H1 (cell line): Measurements from ENCODE around the gene GZMM. TPM values are rescaled to one million over a fixed set of nuclear protein-coding genes. Genes with fewer than 3 reads are reported as not detected.
A peak's percentile ranks its signal among the peaks of the same experiment; 100 is the strongest.

Source experiments
- CTCF ChIA-PET: fragments of 300-600 bp; sonication (Branson Sonifier 250); formaldehyde crosslinking; loops from one replicate; lab custom pipeline; 2021; ENCODE audit not compliant: partially characterized antibody; lab: Charles Lee
- POLR2A ChIA-PET: fragments of 300-600 bp; sonication (Branson Sonifier 250); formaldehyde crosslinking; loops from one replicate; lab custom pipeline; 2021; ENCODE audit warnings: inconsistent platforms; ENCODE audit not compliant: partially characterized antibody; lab: Charles Lee
- DNase-seq, 2 experiments: peaks; one replicate each; pipeline versions ENCODE4 v3.0.0 to v3.0.0-alpha.2; 2010 to 2022; ENCODE audit warnings: low spot score in 2 of 2, low read depth in 1 of 2, mixed read lengths in 1 of 2
- FAIRE-seq: peaks from 2 replicates; lab custom pipeline; 2011; peaks lifted over from hg19 to GRCh38; lab: Jason Lieb, UNC
- H2AFZ ChIP-seq: 2 replicates; pipeline ENCODE4 v1.8.1; 2012; ENCODE audit warnings: low read length, inconsistent platforms
- H2AK5ac ChIP-seq: 2 replicates; pipeline ENCODE4 v1.6.1; 2013; ENCODE audit warnings: low read depth, low read length
- H2BK120ac ChIP-seq: replicated peaks from 2 replicates; pipeline ENCODE3; 2013; ENCODE audit warnings: low read depth, low read length, inconsistent platforms
- H2BK12ac ChIP-seq: 2 replicates; pipeline ENCODE4 v1.6.1; 2013; ENCODE audit warnings: low read depth, low read length
- H2BK15ac ChIP-seq: 2 replicates; pipeline ENCODE4 v1.6.1; 2013; ENCODE audit warnings: low read length
- H2BK20ac ChIP-seq: 2 replicates; pipeline ENCODE4 v1.6.1; 2013; ENCODE audit warnings: low read length
- H2BK5ac ChIP-seq: 2 replicates; pipeline ENCODE4 v1.6.1; 2013; ENCODE audit warnings: low read depth, low read length
- H3K14ac ChIP-seq: 2 replicates; pipeline ENCODE4 v1.6.1; 2013; ENCODE audit warnings: inconsistent platforms; ENCODE audit not compliant: insufficient read length
- H3K18ac ChIP-seq: 2 replicates; pipeline ENCODE4 v1.6.1; 2013; ENCODE audit warnings: low read length; ENCODE audit errors: extremely low read depth
- H3K23ac ChIP-seq: 2 replicates; pipeline ENCODE4 v1.6.1; 2013; ENCODE audit warnings: inconsistent platforms; ENCODE audit not compliant: insufficient read length
- H3K23me2 ChIP-seq: 2 replicates; pipeline ENCODE4 v1.6.1; 2013; ENCODE audit warnings: low read depth, low read length
- H3K27ac ChIP-seq: 2 replicates; pipeline ENCODE4 v1.6.1; 2011; ENCODE audit warnings: low read depth, low read length, inconsistent platforms
- H3K27me3 ChIP-seq, 4 experiments: replicated peaks in 1 of 4; 1 replicate in 1 of 4; 2 replicates in 3 of 4; pipeline versions ENCODE4 v1.6.1 to v1.8.1; 2011 to 2013; ENCODE audit warnings: low read length in 3 of 4, mild to moderate bottlenecking in 3 of 4, inconsistent platforms in 2 of 4, mixed read lengths in 2 of 4, moderate library complexity in 1 of 4; ENCODE audit not compliant: control insufficient read depth in 3 of 4, insufficient read depth in 3 of 4; ENCODE audit errors: extremely low read depth in 1 of 4
- H3K36me3 ChIP-seq, 4 experiments: 2 replicates each; pipeline versions ENCODE4 v1.6.1 to v1.8.1; 2011 to 2013; ENCODE audit warnings: mild to moderate bottlenecking in 4 of 4, low read length in 3 of 4, moderate library complexity in 2 of 4, control low read depth in 1 of 4, inconsistent platforms in 1 of 4; ENCODE audit not compliant: insufficient read depth in 4 of 4, control insufficient read depth in 2 of 4
- H3K4ac ChIP-seq: replicated peaks from 2 replicates; pipeline ENCODE3; 2013; ENCODE audit warnings: low read length, low read depth, mixed read lengths, inconsistent platforms; ENCODE audit not compliant: insufficient read length
- H3K4me1 ChIP-seq, 4 experiments: replicated peaks in 1 of 4; 1 replicate in 1 of 4; 2 replicates in 3 of 4; pipeline versions ENCODE4 v1.6.1 to v1.8.1; 2011 to 2013; ENCODE audit warnings: low read length in 3 of 4, inconsistent platforms in 2 of 4, mixed read lengths in 1 of 4; ENCODE audit not compliant: insufficient read depth in 4 of 4, control insufficient read depth in 3 of 4
- H3K4me2 ChIP-seq, 2 experiments: 2 replicates each; pipeline versions ENCODE4 v1.6.1 to v1.8.1; 2011 to 2013; ENCODE audit warnings: low read depth in 2 of 2, low read length in 2 of 2, control low read depth in 1 of 2, inconsistent platforms in 1 of 2, mild to moderate bottlenecking in 1 of 2; ENCODE audit not compliant: insufficient read depth in 1 of 2
- H3K4me3 ChIP-seq, 4 experiments: fragments of 200-600, 300-600 bp in 1 of 4; sonication (generic), shearing (Covaris generic), sonication (Bioruptor Twin) in 1 of 4; 2 replicates each; pipeline versions ENCODE4 v1.5.1 to v1.8.1; 2011 to 2016; ENCODE audit warnings: low read length in 4 of 4, low read depth in 3 of 4, control low read depth in 2 of 4, inconsistent platforms in 2 of 4, mild to moderate bottlenecking in 2 of 4, mixed read lengths in 1 of 4, moderate library complexity in 1 of 4; ENCODE audit not compliant: insufficient read depth in 2 of 4; ENCODE audit errors: extremely low read depth in 1 of 4
- H3K56ac ChIP-seq: replicated peaks from 2 replicates; pipeline ENCODE3; 2013; ENCODE audit warnings: low read depth, mild to moderate bottlenecking, mixed read lengths, low read length, inconsistent platforms; ENCODE audit not compliant: insufficient read length
- H3K79me1 ChIP-seq: 2 replicates; pipeline ENCODE4 v1.6.1; 2013; ENCODE audit warnings: low read depth, low read length, control low read depth
- H3K79me2 ChIP-seq, 2 experiments: 2 replicates each; pipeline versions ENCODE4 v1.6.1 to v1.8.1; 2012 to 2013; ENCODE audit warnings: low read length in 2 of 2, mild to moderate bottlenecking in 2 of 2, inconsistent platforms in 1 of 2; ENCODE audit not compliant: insufficient read depth in 2 of 2, control insufficient read depth in 1 of 2
- H3K9ac ChIP-seq, 4 experiments: replicated peaks in 1 of 4; 1 replicate in 1 of 4; 2 replicates in 3 of 4; pipeline versions ENCODE4 v1.6.1 to v1.8.1; 2011 to 2013; ENCODE audit warnings: low read depth in 3 of 4, low read length in 3 of 4, control low read depth in 2 of 4, mild to moderate bottlenecking in 2 of 4, moderate library complexity in 2 of 4, inconsistent platforms in 1 of 4; ENCODE audit errors: extremely low read depth in 1 of 4
- H3K9me3 ChIP-seq, 2 experiments: 2 replicates each; pipeline versions ENCODE4 v1.6.1 to v1.8.1; 2012 to 2013; ENCODE audit warnings: mild to moderate bottlenecking in 2 of 2, moderate library complexity in 2 of 2, control low read depth in 1 of 2, inconsistent platforms in 1 of 2, low read depth in 1 of 2, low read length in 1 of 2, mixed read lengths in 1 of 2; ENCODE audit not compliant: insufficient read depth in 2 of 2
- H4K20me1 ChIP-seq, 2 experiments: replicated peaks in 1 of 2; 2 replicates each; pipeline versions ENCODE3 to v1.8.1; 2011 to 2013; ENCODE audit warnings: inconsistent platforms in 2 of 2, low read length in 2 of 2, mild to moderate bottlenecking in 1 of 2; ENCODE audit not compliant: insufficient read depth in 2 of 2, control insufficient read depth in 1 of 2
- H4K5ac ChIP-seq: 2 replicates; pipeline ENCODE4 v1.6.1; 2013; ENCODE audit warnings: low read length, low read depth, mixed read lengths, inconsistent platforms; ENCODE audit not compliant: insufficient read length
- H4K8ac ChIP-seq: 2 replicates; pipeline ENCODE4 v1.8.0; 2013; ENCODE audit warnings: mild to moderate bottlenecking, moderate library complexity, low read length, inconsistent platforms; ENCODE audit not compliant: insufficient read depth; ENCODE audit errors: extremely low read depth
- H4K91ac ChIP-seq: replicated peaks from 2 replicates; pipeline ENCODE3; 2013; ENCODE audit warnings: low read length, mixed read lengths, inconsistent platforms; ENCODE audit not compliant: insufficient read length
- ATF2 ChIP-seq: IDR thresholded peaks from 2 replicates; pipeline ENCODE4 v1.6.1; 2012; ENCODE audit warnings: low read length, inconsistent platforms
- CHD1 ChIP-seq: IDR thresholded peaks from 2 replicates; pipeline ENCODE4 v1.6.1; 2012; ENCODE audit warnings: low read depth, low read length, improper control_type of control experiment
- EGR1 ChIP-seq: IDR thresholded peaks from 2 replicates; pipeline ENCODE4 v1.6.1; 2011; ENCODE audit warnings: low read depth, low read length, borderline replicate concordance
- NANOG ChIP-seq: IDR thresholded peaks from 2 replicates; pipeline ENCODE4 v1.6.1; 2011; ENCODE audit warnings: low read length, low read depth, mild to moderate bottlenecking, inconsistent platforms; ENCODE audit not compliant: insufficient read depth, poor library complexity, severe bottlenecking
- POLR2A ChIP-seq, 2 experiments: IDR thresholded peaks; 1 replicate in 1 of 2; 2 replicates in 1 of 2; pipeline ENCODE4 v1.6.1; 2011; ENCODE audit warnings: low read depth in 2 of 2, low read length in 2 of 2, mild to moderate bottlenecking in 2 of 2; ENCODE audit errors: control extremely low read depth in 1 of 2
- RXRA ChIP-seq: IDR thresholded peaks from 2 replicates; pipeline ENCODE4 v1.6.1; 2011; ENCODE audit warnings: low read depth, mild to moderate bottlenecking, low read length, moderate library complexity; ENCODE audit not compliant: insufficient read depth
- SIN3A ChIP-seq, 2 experiments: IDR thresholded peaks in 1 of 2; conservative IDR thresholded peaks in 1 of 2; 2 replicates each; pipeline ENCODE4 v1.6.1; 2011 to 2012; ENCODE audit warnings: low read length in 2 of 2, improper control_type of control experiment in 1 of 2, low read depth in 1 of 2, mild to moderate bottlenecking in 1 of 2
- WGBS, 2 experiments: shearing (Covaris generic) in 1 of 2; methylation state at CpG; one replicate each; pipeline versions ENCODE4 v1.1.6 to v1.1.7; 2013 to 2015; ENCODE audit warnings: low lambda C conversion rate in 2 of 2, mixed read lengths in 2 of 2, inconsistent platforms in 1 of 2, low coverage in 1 of 2, missing lambda C conversion rate in 1 of 2; ENCODE audit not compliant: insufficient replicate concordance in 2 of 2, insufficient coverage in 1 of 2, insufficient read length in 1 of 2; ENCODE audit errors: extremely low coverage in 1 of 2, missing lambda C conversion rate in 1 of 2; 5-methylcytosine and 5-hydroxymethylcytosine counted together
- long read RNA-seq, 2 experiments: library from RNA in 1 of 2; library from capped mRNA in 1 of 2; stranded (forward); transcript quantifications; one replicate each; pipeline ENCODE4 v2.0.0, GENCODE V29; 2021; ENCODE audit warnings: inconsistent platforms in 1 of 2
- polyA minus RNA-seq, 3 experiments: library from RNA; depleted of rRNA, polyadenylated mRNA; stranded (reverse); fragments of >200 nt; gene quantifications; 1 replicate in 2 of 3; 2 replicates in 1 of 3; pipeline ENCODE4 v1.2.3, GENCODE V29; 2011
- polyA plus RNA-seq, 7 experiments: library from polyadenylated mRNA; depleted of rRNA in 3 of 7; stranded (reverse) in 5 of 7; unstranded in 2 of 7; fragments of >200 nt in 5 of 7; fragments of 200-250 nt in 2 of 7; gene quantifications; 1 replicate in 5 of 7; 2 replicates in 1 of 7; 4 replicates in 1 of 7; pipeline versions ENCODE4 v1.2.1 to v1.2.3, GENCODE V29; 2011 to 2013; ENCODE audit warnings: missing spikeins in 2 of 7, mixed read lengths in 2 of 7
- total RNA-seq: library from RNA; stranded (reverse); fragmentation: NEBNext Ultra II Directional; extraction: Animal tissue kit (Norgen Biotek cat#: 25700); gene quantifications from 2 replicates; pipeline ENCODE4 v1.2.1, GENCODE V29; 2021

The GZMM gene
- total RNA-seq (0.32 and 0.59 TPM in 2 replicates), polyA plus RNA-seq (2011; rRNA removed) (0.09 and 0.19 TPM in 2 replicates), polyA minus RNA-seq (2011; rRNA and poly(A)+ RNA removed) (not detected in 2 replicates)
- polyA plus RNA-seq (2011; cell fraction: cytosol; rRNA removed): 0.26 TPM
- 0.91 TPM for polyA plus RNA-seq (2011; cell fraction: nucleus; rRNA removed)
- polyA plus RNA-seq (2012, experiment 1 of 2): 0.20 to 0.40 TPM in 2 of 4 replicates, not detected in the others
- 0.45 TPM for polyA plus RNA-seq (2012, experiment 2 of 2)
- 0.12 TPM for polyA plus RNA-seq (2013, experiment 1 of 2)
- polyA plus RNA-seq (2013, experiment 2 of 2): 0.22 TPM
- polyA minus RNA-seq (2011; cell fraction: cytosol; rRNA and poly(A)+ RNA removed): not detected
- not detected for polyA minus RNA-seq (2011; cell fraction: nucleus; rRNA and poly(A)+ RNA removed)
- long read RNA-seq, experiment 1: 0 reads
- long read RNA-seq, experiment 2, partial matches to known transcripts: 0 of 1 reads
- long read RNA-seq, experiment 2, other reads (novel, unspliced or antisense): 0 of 1 reads

GRCh38 chr19:543910-544608 is at the start of gene GZMM:
Gene GZMM (plus strand): TSS chr19:544053. CDS start chr19:544072, 19 bp downstream.
- Histone ChIP-seq H3K4me2 (no peak within 1 kb of the TSS), H3K18ac (no peak within 1 kb of the TSS), H2BK120ac (no peak within 1 kb of the TSS), H3K9ac (no peak within 1 kb of the TSS), H3K4ac (no peak within 1 kb of the TSS), H2BK12ac (no peak within 1 kb of the TSS), H3K4me3 (no peak within 1 kb of the TSS), H3K23ac (no peak within 1 kb of the TSS), H4K8ac (no peak within 1 kb of the TSS), H3K23me2 (peaks cover 3% of the 10 kb centered on the region; the same call in 1 of the 2 replicates), H2BK5ac (0 out of 2 replicates have a peak within 1 kb of the TSS, but pooled peaks have one; percentile 52), H3K27me3 (no peaks in the 10 kb centered on the region), H3K4me1 (no peaks in the 10 kb centered on the region; a peak in 1 of 7 replicates), H4K91ac (no peak within 1 kb of the TSS), H4K5ac (no peak within 1 kb of the TSS), H3K36me3 (peaks cover 0 to 24% (median 5%) of the 10 kb centered on the region in 4 experiments; a peak in 5 of 8 replicates), H2AFZ (no peak within 1 kb of the TSS), H2BK15ac (no peak within 1 kb of the TSS), H3K14ac (no peak within 1 kb of the TSS), H3K56ac (no peak within 1 kb of the TSS), H3K9me3 (no peaks in the 10 kb centered on the region), H3K27ac (no peak within 1 kb of the TSS), H3K79me2 (no peaks in the 10 kb centered on the region), H4K20me1 (peaks cover 2 to 16% of the 10 kb centered on the region in 2 experiments), H2BK20ac (no peak within 1 kb of the TSS), H3K79me1 (0 out of 2 replicates have a peak, but pooled peaks cover 4% of the 10 kb centered on the region), H2AK5ac (0 out of 2 replicates have a peak within 1 kb of the TSS, but pooled peaks have one; percentile 7)
- ChIA-PET POLR2A (interaction anchor here (0.6 to 4.2 kb wide), 5 partner anchors 9 to 40 kb away, joined by 3 to 43 read pairs (median 5); partner anchors contain the start of gene CDC34), CTCF (interaction anchor here (0.6 kb wide), 1 partner anchor 101 kb away, joined by 3 read pairs; no protein-coding TSS in a partner anchor)
- 82% methylated on average over 20 of the region's 31 CpGs; no CpG with 5 or more reads in 1 of the 2 experiments for WGBS, 2 experiments
- DNase-seq: no peak
- no peak for FAIRE-seq
- TF ChIP-seq NANOG: no peak
- no peak for TF ChIP-seq EGR1
- TF ChIP-seq ATF2: no peak
- no peak for TF ChIP-seq SIN3A (conservative IDR thresholded peaks at IDR 0.05 in 1 of 2, IDR thresholded peaks at IDR 0.05 in 1 of 2; ENCODE audit: low read depth in 1 of 2, low read length in 2 of 2)
- no peak for TF ChIP-seq RXRA
- 0 out of 3 replicates have a peak, but pooled peaks of 1 of the 2 experiments have one; percentile 15 for TF ChIP-seq POLR2A (IDR thresholded peaks at IDR 0.05; ENCODE audit: control extremely low read depth in 1 of 2, low read depth in 2 of 2, low read length in 2 of 2)
- no peak for TF ChIP-seq CHD1
